SJCRH30 (cell line): ENCODE data around the gene TBC1D22A. TPM values are rescaled to one million over a fixed set of nuclear protein-coding genes. Genes with fewer than 3 reads are reported as not detected.
"Not testable (repeated sequence)": the region's sequence is repeated elsewhere in the genome, so short reads cannot be mapped to it uniquely, and the experiment has no call there.

Source experiments
- DNase-seq, 2 experiments: peaks; one replicate each; pipeline ENCODE4 v3.0.0-alpha.2; 2015 to 2020
- H3K27ac ChIP-seq: fragments of 250-450 bp; sonication (Bioruptor Pico); 2 replicates; pipeline ENCODE4 v1.5.1; 2020; ENCODE audit warnings: mild to moderate bottlenecking, moderate library complexity
- H3K27me3 ChIP-seq: fragments of 250-450 bp; sonication (Bioruptor Pico); 2 replicates; pipeline ENCODE4 v1.5.1; 2020; ENCODE audit warnings: mild to moderate bottlenecking, moderate library complexity
- H3K36me3 ChIP-seq: fragments of 250-450 bp; sonication (Bioruptor Pico); 2 replicates; pipeline ENCODE4 v1.5.1; 2020; ENCODE audit warnings: mild to moderate bottlenecking, moderate library complexity
- H3K4me1 ChIP-seq: fragments of 250-450 bp; sonication (Bioruptor Pico); 2 replicates; pipeline ENCODE4 v1.5.1; 2020; ENCODE audit warnings: mild to moderate bottlenecking, moderate library complexity
- H3K4me3 ChIP-seq: fragments of 250-450 bp; sonication (Bioruptor Pico); 2 replicates; pipeline ENCODE4 v1.5.1; 2020; ENCODE audit warnings: mild to moderate bottlenecking, moderate library complexity
- H3K9me3 ChIP-seq: fragments of 250-450 bp; sonication (Bioruptor Pico); replicated peaks from 2 replicates; pipeline ENCODE4 v1.5.1; 2020; ENCODE audit warnings: mild to moderate bottlenecking, moderate library complexity
- total RNA-seq: library from RNA; depleted of rRNA; stranded (reverse); fragments of >200 nt; shearing (Covaris generic); gene quantifications from 2 replicates; pipeline ENCODE4 v1.2.3, GENCODE V29; 2014

Gene TBC1D22A
- total RNA-seq, 1 experiment from 2014 or later, result 8.9 TPM

- H3K36me3 ChIP-seq, result no peaks in the 10 kb centered on the region
- H3K27ac ChIP-seq, result no peak overlapping the region
- no peak for DNase-seq
- no peaks in the 10 kb centered on the region for H3K9me3 ChIP-seq
- no peaks in the 10 kb centered on the region for H3K27me3 ChIP-seq
- no peaks in the 10 kb centered on the region for H3K4me1 ChIP-seq
- no peak overlapping the region for H3K4me3 ChIP-seq
Measured at GRCh38 chr22:46970411-46971098, 208.1 kb downstream of the TBC1D22A start.

DNA sequence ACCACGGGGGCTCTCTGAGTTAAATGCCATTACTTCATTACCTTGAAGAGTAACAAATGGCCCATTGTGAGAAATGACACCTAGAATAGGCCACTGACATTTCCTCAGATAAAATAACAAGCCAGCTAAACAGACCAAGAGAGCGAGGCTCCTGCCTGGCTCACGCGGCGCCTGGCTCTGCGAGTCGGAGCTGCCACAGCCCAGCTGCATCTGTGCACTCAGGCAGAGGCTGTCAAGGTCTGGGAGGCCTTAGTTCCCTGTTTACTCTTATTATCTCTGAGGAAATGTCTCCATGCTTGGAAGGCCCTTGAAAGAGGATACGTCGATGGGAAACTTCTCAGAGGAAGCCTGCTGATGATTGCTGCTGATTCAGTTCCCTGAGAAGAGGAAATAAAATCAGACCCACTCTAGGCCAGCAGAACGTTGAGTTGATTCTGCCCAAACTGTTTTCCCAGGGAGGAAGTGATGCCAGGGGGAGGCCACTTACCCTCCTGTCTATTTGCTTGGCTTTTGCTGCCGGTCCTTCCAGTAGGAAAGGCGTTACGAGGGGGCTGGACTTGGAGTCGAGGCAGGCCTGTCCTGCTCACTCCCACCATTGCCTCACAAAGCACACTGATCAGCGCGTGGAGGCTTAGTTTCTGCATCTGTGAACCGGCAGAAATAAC is 208.8 kb downstream of the TBC1D22A start:
- DNase-seq, result no peak
- H3K27ac ChIP-seq, result no peak overlapping the region

GRCh38 chr22:46971764-46972125 is 209.3 kb downstream of the TBC1D22A start:
- Histone ChIP-seq H3K4me1 (no peaks in the 10 kb centered on the region), H3K36me3 (no peaks in the 10 kb centered on the region), H3K9me3 (no peaks in the 10 kb centered on the region), H3K4me3 (no peak overlapping the region), H3K27ac (no peak overlapping the region), H3K27me3 (no peaks in the 10 kb centered on the region)
- no peak for DNase-seq

More for the DNA sequence above, 208.8 kb downstream of the TBC1D22A start:
- Histone ChIP-seq H3K27me3 (no peaks in the 10 kb centered on the region), H3K4me1 (no peaks in the 10 kb centered on the region), H3K36me3 (no peaks in the 10 kb centered on the region), H3K9me3 (no peaks in the 10 kb centered on the region), H3K4me3 (no peak overlapping the region)

GRCh38 chr22:46972256-46972655 is 209.8 kb downstream of the TBC1D22A start:
- H3K9me3 ChIP-seq, result no peaks in the 10 kb centered on the region
- no peaks in the 10 kb centered on the region for H3K27me3 ChIP-seq
- no peaks in the 10 kb centered on the region for H3K36me3 ChIP-seq
- H3K4me3 ChIP-seq, result no peak overlapping the region
- DNase-seq, result no peak
- no peak overlapping the region for H3K27ac ChIP-seq
- H3K4me1 ChIP-seq, result no peaks in the 10 kb centered on the region

- DNase-seq, result no peak
- H3K36me3 ChIP-seq, result no peaks in the 10 kb centered on the region
- no peak overlapping the region for H3K4me3 ChIP-seq
- no peak overlapping the region for H3K27ac ChIP-seq
- no peaks in the 10 kb centered on the region for H3K27me3 ChIP-seq
- no peaks in the 10 kb centered on the region for H3K9me3 ChIP-seq
- H3K4me1 ChIP-seq, result no peaks in the 10 kb centered on the region
Measured at GRCh38 chr22:46972901-46973831, 210.7 kb downstream of the TBC1D22A start.

DNA sequence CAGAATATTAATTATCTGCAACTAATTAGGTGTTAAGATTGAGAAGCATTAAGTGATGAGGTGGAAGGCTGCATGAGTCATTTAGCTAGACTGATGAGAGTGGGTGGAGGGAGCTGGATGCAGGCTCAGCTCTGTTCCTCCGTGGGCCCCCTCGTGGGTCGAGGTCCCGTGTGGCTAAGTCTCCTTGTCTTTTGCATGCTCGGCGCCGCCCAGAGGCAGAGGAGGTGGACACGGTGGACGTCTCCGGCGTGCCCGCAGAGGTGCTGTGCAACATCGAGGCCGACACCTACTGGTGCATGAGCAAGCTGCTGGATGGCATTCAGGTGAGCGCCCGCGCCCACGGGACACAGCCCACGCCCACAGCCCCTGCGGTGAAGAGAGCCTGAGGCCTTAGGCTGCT is 211.6 kb downstream of the TBC1D22A start:
- Histone ChIP-seq H3K4me3 (no peak overlapping the region), H3K36me3 (no peaks in the 10 kb centered on the region), H3K27ac (no peak overlapping the region), H3K4me1 (no peaks in the 10 kb centered on the region), H3K9me3 (no peaks in the 10 kb centered on the region), H3K27me3 (no peaks in the 10 kb centered on the region)
- no peak for DNase-seq

GRCh38 chr22:46974631-46975585 is 212.5 kb downstream of the TBC1D22A start:
- Histone ChIP-seq H3K36me3 (no peaks in the 10 kb centered on the region), H3K27me3 (no peaks in the 10 kb centered on the region), H3K4me1 (no peaks in the 10 kb centered on the region), H3K27ac (no peak overlapping the region), H3K4me3 (no peak overlapping the region), H3K9me3 (no peaks in the 10 kb centered on the region)
- DNase-seq, result no peak

- H3K9me3 ChIP-seq, result no peaks in the 10 kb centered on the region
Measured at GRCh38 chr22:46976143-46976542, 213.7 kb downstream of the TBC1D22A start.

GRCh38 chr22:46976598-46976997 is 214.1 kb downstream of the TBC1D22A start:
- Histone ChIP-seq H3K36me3 (no peaks in the 10 kb centered on the region), H3K9me3 (no peaks in the 10 kb centered on the region)
- no peak for DNase-seq

More at GRCh38 chr22:46976143-46976542, 213.7 kb downstream of the TBC1D22A start:
- H3K36me3 ChIP-seq, result no peaks in the 10 kb centered on the region
- H3K27me3 ChIP-seq, result no peaks in the 10 kb centered on the region
- no peaks in the 10 kb centered on the region for H3K4me1 ChIP-seq
- DNase-seq, result no peak
- no peak overlapping the region for H3K27ac ChIP-seq
- H3K4me3 ChIP-seq, result no peak overlapping the region

DNA sequence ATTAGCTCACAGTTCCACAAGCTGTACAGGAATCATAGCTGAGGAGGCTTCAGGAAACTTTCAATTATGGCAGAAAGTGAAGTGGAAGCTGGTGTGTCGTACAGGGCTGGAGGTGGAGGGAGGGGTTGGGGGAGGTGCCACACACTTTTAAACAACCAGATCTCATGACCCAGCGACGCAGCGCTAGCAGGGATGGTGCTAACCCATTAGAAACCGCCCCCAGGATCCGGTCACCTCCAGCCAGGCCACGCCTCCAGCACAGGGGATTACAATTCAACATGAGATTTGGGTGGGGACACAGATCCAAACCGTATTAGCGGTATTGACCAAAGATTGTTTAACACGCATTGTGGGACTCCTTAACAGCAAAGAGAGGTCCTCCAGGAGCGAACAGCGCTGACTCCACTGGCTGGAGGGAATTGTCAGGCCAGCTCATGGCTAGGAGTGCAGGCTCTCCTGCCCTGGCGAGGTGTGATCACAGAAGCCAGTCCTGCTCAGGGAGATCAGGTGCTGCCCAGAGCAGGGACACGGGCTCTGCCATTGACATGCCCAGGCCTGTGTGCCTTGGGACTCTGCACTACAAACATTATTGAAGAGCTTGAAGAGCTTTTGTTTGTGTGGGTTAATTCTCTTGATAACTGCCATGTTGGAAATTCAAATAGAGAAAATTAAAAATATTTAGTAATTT is 215.3 kb downstream of the TBC1D22A start:
- H3K9me3 ChIP-seq, result no peaks in the 10 kb centered on the region
- no peak overlapping the region for H3K4me3 ChIP-seq
- H3K4me1 ChIP-seq, result no peaks in the 10 kb centered on the region
- H3K27ac ChIP-seq, result no peak overlapping the region
- H3K27me3 ChIP-seq, result no peaks in the 10 kb centered on the region
- no peak for DNase-seq
- H3K36me3 ChIP-seq, result no peaks in the 10 kb centered on the region

More at GRCh38 chr22:46976598-46976997, 214.1 kb downstream of the TBC1D22A start:
- no peak overlapping the region for H3K27ac ChIP-seq
- no peaks in the 10 kb centered on the region for H3K4me1 ChIP-seq
- no peaks in the 10 kb centered on the region for H3K27me3 ChIP-seq
- no peak overlapping the region for H3K4me3 ChIP-seq

GRCh38 chr22:46978668-46979067 is 216.2 kb downstream of the TBC1D22A start:
- H3K36me3 ChIP-seq, H3K27ac ChIP-seq, DNase-seq, H3K27me3 ChIP-seq, H3K9me3 ChIP-seq, H3K4me3 ChIP-seq, H3K4me1 ChIP-seq: not testable (repeated sequence)

DNA sequence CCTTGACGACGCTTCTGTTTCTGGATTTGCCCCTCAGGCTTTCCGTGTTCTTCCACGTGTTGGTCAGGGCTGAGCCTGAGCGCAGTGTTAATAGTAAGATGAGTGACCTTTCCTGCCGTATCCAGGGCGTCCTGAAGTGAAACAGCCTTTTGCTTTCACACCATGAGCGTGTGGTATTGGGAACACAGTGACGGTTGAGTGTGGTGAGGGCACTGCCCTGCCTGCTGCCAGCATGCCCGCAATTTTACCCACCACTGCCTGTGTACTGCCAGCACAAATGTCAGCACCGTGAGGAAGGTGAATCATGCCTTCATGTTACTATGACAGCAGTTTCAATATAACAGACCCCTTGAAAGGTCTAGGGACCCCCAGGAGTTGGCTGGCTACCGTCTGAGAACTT is 217.1 kb downstream of the TBC1D22A start:
- H3K36me3 ChIP-seq, result no peaks in the 10 kb centered on the region
- no peak overlapping the region for H3K27ac ChIP-seq
- no peaks in the 10 kb centered on the region for H3K27me3 ChIP-seq

GRCh38 chr22:46980392-46980791 is 217.9 kb downstream of the TBC1D22A start:
- no peaks in the 10 kb centered on the region for H3K4me1 ChIP-seq
- H3K36me3 ChIP-seq, result no peaks in the 10 kb centered on the region
- H3K27ac ChIP-seq, result no peak overlapping the region
- DNase-seq, result no peak
- no peaks in the 10 kb centered on the region for H3K27me3 ChIP-seq
- no peaks in the 10 kb centered on the region for H3K9me3 ChIP-seq
- no peak overlapping the region for H3K4me3 ChIP-seq

More for the DNA sequence above, 217.1 kb downstream of the TBC1D22A start:
- Histone ChIP-seq H3K4me1 (no peaks in the 10 kb centered on the region), H3K9me3 (no peaks in the 10 kb centered on the region), H3K4me3 (no peak overlapping the region)
- DNase-seq, result no peak

- H3K27ac ChIP-seq, result no peak overlapping the region
- H3K27me3 ChIP-seq, result no peaks in the 10 kb centered on the region
- no peak overlapping the region for H3K4me3 ChIP-seq
- no peaks in the 10 kb centered on the region for H3K9me3 ChIP-seq
- no peaks in the 10 kb centered on the region for H3K36me3 ChIP-seq
- DNase-seq, result no peak
- H3K4me1 ChIP-seq, result no peaks in the 10 kb centered on the region
Measured at GRCh38 chr22:46982635-46983034, 220.2 kb downstream of the TBC1D22A start.
